Stomach (tissue), 4 donors: ENCODE measurements around the gene NPAS3.

ENCODE experiments used
- CTCF ChIP-seq, 7 experiments: fragments of 450-650 bp in 4 of 7; fragments of 200-600 bp in 3 of 7; sonication (generic) in 3 of 7; IDR thresholded peaks; one replicate each; pipeline ENCODE4 v1.5.1; 2016 to 2019; ENCODE audit warnings: antibody characterized with exemption in 7 of 7, control low read depth in 2 of 7, mild to moderate bottlenecking in 1 of 7
- EP300 ChIP-seq: sonication (generic); formaldehyde crosslinking; IDR thresholded peaks from one replicate; pipeline ENCODE4 v1.6.1; 2017; ENCODE audit warnings: antibody characterized with exemption

- TF ChIP-seq CTCF (IDR thresholded peaks at IDR 0.05) (no peak), EP300 (no peak)
Observed at GRCh38 chr14:33661101-33661500, 722.4 kb downstream of the NPAS3 start.
